NCI-H2227 (cell line): Measurements from ENCODE around the gene TIPRL.

Source experiments
- DNase-seq: peaks from one replicate; lab custom pipeline; 2025; ENCODE audit not compliant: unreplicated experiment; lab: John Stamatoyannopoulos, UW

Gene TIPRL

GRCh38 chr1:168210312-168210711 is 31.6 kb downstream of the TIPRL start:
- DNase-seq: no peak

- no peak for DNase-seq
Measured at GRCh38 chr1:168213349-168213748, 34.6 kb downstream of the TIPRL start.

GRCh38 chr1:168216171-168216570 is 37.4 kb downstream of the TIPRL start:
- DNase-seq: no peak

DNA sequence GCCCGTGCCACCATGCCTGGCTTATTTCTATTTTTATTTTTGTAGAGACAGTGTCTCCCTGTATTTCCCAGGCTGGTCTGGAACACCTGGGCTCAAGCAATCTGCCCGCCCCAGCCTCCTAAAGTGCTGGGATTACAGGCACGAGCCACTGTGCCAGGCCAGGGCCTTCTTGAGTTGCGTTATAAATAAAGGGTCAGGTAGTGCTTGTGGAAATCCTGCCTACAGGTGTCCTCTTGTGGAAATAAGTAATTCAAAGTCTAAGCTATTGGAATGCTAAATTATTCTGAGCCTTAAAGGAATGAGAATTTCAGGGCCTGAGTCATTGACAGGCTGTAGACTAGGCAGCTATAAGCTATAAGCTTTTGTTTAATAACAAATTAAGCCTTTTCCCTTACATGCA is 38.9 kb downstream of the TIPRL start:
- DNase-seq: no peak

DNA sequence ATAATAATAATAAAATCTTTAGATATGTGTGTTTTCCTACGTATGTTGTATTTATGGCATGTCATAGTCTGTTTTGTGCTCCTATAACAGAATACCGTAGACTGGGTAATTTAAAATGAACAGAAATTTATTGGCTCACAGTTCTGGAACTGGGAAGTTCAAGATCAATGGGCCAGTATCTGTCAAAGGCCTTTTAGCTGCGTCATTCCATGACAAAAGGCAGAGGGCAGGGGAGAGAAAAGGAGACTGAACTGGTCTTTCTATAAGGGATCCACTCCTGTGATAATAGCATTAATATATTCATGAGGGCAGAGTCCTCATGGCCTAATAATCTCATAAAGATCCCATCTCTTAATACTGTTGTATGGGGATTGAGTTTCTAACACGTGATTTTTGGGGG is 39.9 kb downstream of the TIPRL start:
- no peak for DNase-seq

DNA sequence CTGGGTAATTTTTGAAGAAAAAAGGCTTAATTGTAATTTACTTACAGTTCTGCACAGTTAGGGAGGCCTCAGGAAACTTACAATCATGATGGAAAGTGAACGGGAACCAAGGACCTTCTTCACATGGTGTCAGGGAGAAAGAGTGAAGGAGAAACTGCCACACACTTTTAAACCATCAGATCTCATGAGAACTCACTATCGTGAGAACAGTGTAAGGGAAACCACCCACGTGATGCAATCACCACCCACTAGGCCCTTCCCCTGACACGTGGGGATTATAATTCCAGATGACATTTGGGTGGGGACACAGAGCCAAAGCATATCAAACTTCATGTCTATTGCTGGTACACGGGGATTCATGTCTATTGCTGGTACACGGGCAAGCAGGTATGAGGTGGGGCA is 41.7 kb downstream of the TIPRL start:
- DNase-seq: no peak

DNA sequence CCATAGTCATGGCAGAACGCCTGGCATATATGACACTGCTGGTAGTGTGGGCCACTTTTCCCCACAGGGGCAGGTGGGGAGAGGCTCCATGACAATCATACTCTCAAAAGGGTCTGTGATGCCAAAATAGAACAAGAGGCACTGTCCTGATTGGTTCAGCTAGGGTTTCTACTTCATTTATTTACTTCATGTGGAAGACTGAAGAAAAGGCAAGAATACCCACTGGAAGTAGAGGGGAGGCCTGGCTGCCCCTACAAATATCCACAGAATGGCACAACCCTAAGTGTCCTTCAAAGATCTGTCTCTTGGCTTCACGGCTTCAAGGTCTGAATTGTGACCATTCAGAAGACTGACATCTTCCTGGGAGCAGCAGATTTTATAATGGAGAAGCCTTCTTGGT is 42.5 kb downstream of the TIPRL start:
- DNase-seq: no peak

- no peak for DNase-seq
Measured at GRCh38 chr1:168223261-168223660, 44.5 kb downstream of the TIPRL start.

DNA sequence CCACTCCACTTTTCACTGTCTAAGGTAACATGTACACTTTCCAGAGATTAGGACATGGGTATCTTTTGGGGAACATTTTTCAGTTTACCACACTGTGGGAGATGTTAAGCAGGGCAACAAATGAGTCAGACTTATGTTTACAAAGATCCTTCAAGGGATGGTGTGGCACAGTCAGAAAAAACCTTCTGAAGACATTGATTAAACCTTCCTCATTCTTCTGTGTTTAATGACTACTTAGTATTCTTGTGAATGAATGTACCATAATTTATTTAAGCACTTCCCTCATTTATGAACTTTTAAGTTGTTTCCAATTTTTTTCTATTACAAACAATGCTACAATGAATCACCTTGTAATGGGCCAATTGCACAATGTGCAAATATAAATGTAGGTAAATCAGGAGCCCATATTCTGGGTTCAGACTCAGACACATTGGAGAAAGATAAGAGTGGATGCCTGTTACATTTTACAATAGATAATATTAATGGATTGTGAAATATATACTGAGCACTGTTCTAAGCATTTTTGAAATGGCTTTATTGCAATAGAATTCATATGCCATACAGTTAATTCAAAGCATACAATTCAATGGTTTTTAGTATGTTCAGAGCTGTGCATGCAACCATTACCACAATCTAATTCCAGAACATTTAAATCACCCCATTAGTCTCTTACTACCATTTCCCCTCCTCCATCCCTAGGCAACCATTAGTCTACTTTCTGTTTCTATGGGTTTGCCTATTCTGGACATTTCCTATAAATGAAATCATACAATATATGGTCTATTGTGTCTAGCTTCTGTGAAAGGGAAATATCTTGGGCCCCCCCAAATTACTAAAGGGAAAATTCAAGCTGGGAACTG is 45.1 kb downstream of the TIPRL start:
- DNase-seq: no peak

DNA sequence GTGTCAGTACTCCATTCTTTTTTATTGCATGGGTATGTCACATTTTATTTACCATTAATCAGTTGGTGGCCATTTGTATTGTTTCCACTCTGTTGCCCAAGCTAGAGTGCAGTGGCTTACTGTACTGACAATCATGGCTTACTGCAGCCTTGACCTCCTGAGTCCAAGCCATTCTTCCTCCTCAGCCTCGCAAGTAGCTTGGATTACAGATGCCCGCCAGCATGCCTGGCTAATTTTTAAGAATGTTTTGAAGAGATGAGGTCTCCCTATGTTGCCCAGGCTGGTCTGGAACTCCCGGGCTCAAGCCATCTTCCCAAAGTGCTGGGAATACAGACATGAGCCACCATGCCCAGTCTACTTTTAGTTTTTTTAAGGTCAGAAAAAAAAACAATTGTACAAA is 46.2 kb downstream of the TIPRL start:
- DNase-seq: no peak

- peak; percentile 90 for DNase-seq
Measured at GRCh38 chr1:168225476-168226190, 46.9 kb downstream of the TIPRL start, which contains the start of gene SFT2D2. Gene SFT2D2, plus strand, starts transcription at chr1:168226004. Its CDS starts 76 bp downstream, at chr1:168226080.

DNA sequence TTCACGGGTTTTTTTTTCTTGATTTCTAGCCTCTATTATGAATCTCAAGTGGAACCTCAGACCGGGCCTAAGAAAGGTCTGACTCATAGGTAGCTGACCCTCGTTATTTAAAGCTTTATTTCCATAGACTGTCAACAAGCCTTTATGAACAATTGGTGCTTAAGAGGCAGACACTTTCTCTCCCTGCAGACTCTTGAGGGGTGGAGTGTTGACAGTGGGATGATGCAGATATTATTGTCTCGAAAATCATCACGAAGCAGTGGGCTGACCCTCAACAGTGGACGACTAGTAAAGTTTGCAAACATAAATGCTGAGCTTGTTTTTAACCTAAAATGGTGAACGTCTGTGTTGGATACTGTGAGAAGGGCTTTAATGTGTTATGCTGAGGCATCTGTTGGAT is 48.9 kb downstream of the TIPRL start:
- peak; percentile 23 for DNase-seq

DNA sequence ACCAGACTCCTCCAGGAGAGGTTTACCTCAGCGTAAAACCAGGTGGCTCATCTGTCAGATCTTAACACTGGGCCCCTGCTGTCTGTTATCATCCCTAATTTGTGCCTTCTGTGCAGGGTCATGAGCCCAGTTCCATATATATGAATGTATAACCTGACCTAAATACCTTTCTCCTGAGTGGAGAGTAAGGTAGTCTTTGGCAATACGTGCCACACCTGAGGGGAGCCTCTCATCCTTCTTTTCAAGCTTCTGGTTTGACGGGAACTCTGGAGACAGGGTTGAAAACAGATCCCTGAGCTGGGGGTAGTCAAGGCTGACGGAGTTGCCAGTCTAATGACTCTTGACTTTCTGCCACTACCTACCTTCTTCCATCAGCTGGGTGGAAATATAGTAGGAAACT is 51.1 kb downstream of the TIPRL start:
- DNase-seq: no peak

DNA sequence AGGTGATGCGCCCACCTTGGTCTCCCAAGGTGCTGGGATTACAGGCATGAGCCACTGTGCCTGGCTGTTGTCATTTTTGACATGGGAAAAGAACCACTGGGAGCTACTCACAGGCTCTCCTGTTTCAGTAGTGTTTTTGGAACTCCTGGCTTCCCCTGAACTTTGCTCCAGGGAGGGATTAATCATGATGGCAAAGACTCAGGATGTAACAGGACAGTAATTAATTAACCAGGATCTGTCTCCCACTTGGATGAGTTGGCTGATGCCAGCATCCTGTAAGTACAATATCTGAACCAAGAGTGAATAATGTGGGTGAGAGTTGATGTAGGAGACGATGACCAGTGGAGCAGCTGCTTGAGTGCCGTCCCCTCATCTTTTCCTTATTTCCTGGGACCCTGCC is 51.9 kb downstream of the TIPRL start:
- DNase-seq: no peak

- DNase-seq: peak; percentile 54
Measured at GRCh38 chr1:168234846-168235547, 56.2 kb downstream of the TIPRL start.

GRCh38 chr1:168235548-168235885 is 56.8 kb downstream of the TIPRL start:
- no peak for DNase-seq

DNA sequence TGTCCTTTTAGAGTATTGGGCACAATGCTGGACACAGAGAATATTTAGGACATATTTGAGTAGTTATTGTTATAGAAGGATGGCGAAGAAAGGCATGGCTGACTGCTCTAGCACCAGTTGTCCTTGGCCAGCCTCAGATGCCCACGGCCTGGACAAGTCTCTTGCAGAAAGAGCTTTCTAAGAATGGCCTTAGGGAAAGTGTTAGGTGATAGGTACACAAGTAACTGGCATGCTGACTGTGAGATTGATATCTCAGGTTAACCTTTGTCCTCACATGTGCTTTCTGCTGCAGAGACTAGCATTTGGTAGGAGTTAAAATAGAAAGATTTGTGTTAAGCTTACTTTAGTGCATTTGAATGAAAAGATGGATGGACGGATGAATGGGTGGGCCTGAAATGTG is 57.2 kb downstream of the TIPRL start:
- DNase-seq: no peak

- DNase-seq: no peak
Measured at GRCh38 chr1:168236836-168237611, 58.3 kb downstream of the TIPRL start.

GRCh38 chr1:168243198-168243597 is 64.4 kb downstream of the TIPRL start:
- DNase-seq: no peak

DNA sequence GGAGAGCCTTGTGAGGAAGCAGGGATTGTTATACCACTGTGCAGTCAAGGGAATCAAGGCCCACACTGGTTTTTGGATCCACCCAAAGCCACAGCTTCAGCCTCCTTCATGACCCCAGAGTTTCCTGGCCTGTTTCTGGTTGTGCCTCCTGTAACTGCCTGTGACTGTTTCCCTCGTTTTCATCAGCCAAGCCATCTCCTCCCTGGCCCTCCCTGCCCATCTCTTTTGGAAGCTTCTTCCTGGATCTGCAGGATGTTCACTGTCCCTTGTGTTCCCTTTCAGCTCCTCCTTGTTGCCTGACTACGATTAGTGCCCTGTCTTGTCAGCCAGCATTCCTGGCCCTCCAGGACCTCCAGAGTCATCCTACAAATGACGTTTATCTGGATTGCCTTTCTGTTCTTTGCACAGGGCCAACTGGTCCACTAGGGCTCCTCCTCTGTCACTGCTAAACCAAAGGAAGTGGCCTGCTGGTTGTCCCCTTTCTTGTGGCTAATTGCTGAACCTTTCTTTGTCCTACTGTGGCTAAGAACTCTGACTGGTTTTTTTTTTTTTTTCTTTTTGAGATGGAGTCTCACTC is 65.0 kb downstream of the TIPRL start:
- DNase-seq: no peak

GRCh38 chr1:168245042-168245441 is 66.3 kb downstream of the TIPRL start:
- DNase-seq: no peak
